IMR-90 (cell line): ENCODE results near the gene CDH13.

Experiments used
- BHLHE40 ChIP-seq: fragments of 150-350 bp; IDR thresholded peaks from 2 replicates; pipeline ENCODE4 v1.6.1; 2016; ENCODE audit warnings: mild to moderate bottlenecking, low read depth, low read length
- CHD1 ChIP-seq: IDR thresholded peaks from 2 replicates; pipeline ENCODE4 v1.6.1; 2012; ENCODE audit warnings: low read depth, low read length, improper control_type of control experiment
- POLR2A ChIP-seq: IDR thresholded peaks from 2 replicates; pipeline ENCODE4 v1.6.1; 2012; ENCODE audit warnings: mild to moderate bottlenecking, low read depth, low read length
- TF ChIP-seq, protein P1 (sequence below): conservative IDR thresholded peaks from 2 replicates; pipeline ENCODE4 v1.5.1; 2012; ENCODE audit warnings: mild to moderate bottlenecking, low read depth, low read length, improper control_type of control experiment
- TF ChIP-seq, protein P2 (sequence below): fragments of 150-350 bp; IDR thresholded peaks from 2 replicates; pipeline ENCODE4 v1.6.1; 2016; ENCODE audit warnings: low read depth, mild to moderate bottlenecking, low read length, moderate library complexity, borderline replicate concordance

DNA sequence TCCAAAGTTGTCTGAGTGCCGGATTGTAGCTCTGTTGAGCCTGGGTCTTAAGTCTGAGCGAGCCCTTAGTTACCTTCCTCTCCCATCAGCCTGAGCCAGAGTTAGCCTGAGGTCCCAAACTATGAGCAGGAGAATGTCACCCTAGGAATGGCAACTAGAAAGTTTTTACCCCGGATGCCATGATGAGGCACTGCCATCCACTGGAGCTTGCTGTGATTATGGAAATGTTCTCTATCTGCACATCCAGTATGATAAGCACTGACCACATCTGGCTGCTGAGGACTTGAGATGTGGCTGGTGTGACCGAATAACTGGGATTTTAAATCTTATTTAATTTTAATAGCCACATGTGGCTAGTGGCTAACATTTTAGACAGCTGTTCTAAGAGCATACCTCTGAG lies 550.0 kb downstream of the CDH13 start:
- no peak for TF ChIP-seq POLR2A
- TF ChIP-seq BHLHE40, result no peak
- TF ChIP-seq, protein P1, sequence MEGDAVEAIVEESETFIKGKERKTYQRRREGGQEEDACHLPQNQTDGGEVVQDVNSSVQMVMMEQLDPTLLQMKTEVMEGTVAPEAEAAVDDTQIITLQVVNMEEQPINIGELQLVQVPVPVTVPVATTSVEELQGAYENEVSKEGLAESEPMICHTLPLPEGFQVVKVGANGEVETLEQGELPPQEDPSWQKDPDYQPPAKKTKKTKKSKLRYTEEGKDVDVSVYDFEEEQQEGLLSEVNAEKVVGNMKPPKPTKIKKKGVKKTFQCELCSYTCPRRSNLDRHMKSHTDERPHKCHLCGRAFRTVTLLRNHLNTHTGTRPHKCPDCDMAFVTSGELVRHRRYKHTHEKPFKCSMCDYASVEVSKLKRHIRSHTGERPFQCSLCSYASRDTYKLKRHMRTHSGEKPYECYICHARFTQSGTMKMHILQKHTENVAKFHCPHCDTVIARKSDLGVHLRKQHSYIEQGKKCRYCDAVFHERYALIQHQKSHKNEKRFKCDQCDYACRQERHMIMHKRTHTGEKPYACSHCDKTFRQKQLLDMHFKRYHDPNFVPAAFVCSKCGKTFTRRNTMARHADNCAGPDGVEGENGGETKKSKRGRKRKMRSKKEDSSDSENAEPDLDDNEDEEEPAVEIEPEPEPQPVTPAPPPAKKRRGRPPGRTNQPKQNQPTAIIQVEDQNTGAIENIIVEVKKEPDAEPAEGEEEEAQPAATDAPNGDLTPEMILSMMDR, result no peak
- TF ChIP-seq CHD1, result no peak
- TF ChIP-seq, protein P2, sequence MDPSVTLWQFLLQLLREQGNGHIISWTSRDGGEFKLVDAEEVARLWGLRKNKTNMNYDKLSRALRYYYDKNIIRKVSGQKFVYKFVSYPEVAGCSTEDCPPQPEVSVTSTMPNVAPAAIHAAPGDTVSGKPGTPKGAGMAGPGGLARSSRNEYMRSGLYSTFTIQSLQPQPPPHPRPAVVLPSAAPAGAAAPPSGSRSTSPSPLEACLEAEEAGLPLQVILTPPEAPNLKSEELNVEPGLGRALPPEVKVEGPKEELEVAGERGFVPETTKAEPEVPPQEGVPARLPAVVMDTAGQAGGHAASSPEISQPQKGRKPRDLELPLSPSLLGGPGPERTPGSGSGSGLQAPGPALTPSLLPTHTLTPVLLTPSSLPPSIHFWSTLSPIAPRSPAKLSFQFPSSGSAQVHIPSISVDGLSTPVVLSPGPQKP, result no peak
